ENCODE results near the gene PTX4.
A peak's percentile ranks its signal among the peaks of the same experiment; 100 is the strongest.

Gene PTX4

DNA sequence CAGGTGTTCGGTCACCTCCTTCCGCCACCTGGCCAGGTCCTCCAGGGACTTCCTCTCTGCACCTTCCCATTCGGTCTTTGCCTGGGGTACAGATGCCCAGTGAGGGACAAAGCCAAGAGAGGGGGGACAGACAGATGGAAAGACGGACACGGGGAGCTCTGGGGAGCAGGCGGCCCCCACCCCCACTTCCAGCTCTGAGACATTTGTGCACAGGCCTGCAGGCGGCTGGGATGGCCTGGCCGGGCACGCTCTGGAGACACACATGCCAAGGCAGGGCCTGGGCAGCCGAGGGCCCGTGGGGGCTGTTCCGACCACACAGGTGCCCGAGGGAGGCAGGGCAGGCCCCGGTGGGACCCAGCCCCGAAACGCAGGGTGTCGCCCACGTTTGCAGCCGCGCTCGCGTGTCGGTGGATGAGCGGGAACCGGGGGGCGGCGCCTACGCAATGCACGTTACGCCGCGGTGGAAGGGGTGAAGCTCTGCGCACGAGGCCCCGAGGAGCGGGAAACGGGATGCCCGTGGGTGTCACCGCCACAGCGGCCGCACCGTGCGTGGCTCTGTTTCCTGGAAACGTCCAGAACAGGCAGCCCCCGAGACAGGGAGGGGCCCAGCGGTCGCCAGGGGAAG, 51.9 kb downstream of the PTX4 start:
- TF ChIP-seq CTCF (IDR thresholded peaks at IDR 0.05; ENCODE audit: low read depth, low read length), result no peak
- H3K27ac ChIP-seq, result no peak overlapping the region
- no peaks in the 10 kb centered on the region for H3K9me3 ChIP-seq (ENCODE audit: severe bottlenecking)
- DNase-seq, result no peak
- no peak overlapping the region for H3K4me3 ChIP-seq (ENCODE audit: low read depth, low read length)
- H3K36me3 ChIP-seq, result no peaks in the 10 kb centered on the region
- H3K27me3 ChIP-seq (ENCODE audit: insufficient read depth, low read depth, severe bottlenecking), result no peaks in the 10 kb centered on the region

DNA sequence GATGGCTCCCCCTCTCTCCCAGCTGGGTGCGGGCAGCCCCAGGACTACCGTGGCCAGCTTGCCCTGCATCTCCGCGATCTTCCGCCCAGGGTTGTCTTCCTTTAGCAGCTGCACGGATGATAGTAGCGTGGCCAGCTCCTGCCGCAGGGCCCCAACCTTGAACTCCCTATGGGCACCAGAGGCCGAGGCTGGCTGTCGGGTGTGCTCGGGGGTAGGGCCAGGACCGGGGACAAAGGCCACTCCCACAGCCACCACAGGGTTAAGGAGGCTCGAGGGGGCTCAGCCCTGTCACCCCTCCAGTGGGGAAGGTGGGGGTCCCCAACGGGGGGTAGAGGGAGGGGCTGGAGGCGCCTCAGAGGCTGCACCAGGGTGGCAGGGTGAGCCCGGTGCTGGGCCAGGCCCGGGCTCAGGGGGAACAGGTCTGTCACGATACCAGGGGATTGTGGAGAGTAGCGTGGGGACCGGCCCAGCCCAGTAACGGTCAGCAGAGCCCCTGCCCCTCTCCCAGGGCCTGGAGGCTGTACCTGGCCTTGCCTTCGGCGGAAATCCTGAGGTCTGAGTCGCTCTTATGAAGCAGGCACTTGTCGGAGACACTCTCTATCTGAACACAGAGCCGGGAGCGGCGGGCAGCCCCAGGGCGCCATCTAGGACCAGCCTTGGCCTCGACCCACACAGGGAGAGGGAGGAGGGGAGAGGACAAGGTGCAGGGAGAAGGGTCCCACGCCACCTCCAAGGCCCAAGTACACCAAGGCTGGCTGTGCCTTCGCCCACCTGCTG, 52.6 kb downstream of the PTX4 start:
- no peak overlapping the region for H3K4me3 ChIP-seq (ENCODE audit: low read depth, low read length)
- H3K36me3 ChIP-seq, result no peaks in the 10 kb centered on the region
- no peaks in the 10 kb centered on the region for H3K9me3 ChIP-seq (ENCODE audit: severe bottlenecking)
- H3K27ac ChIP-seq, result no peak overlapping the region
- no peaks in the 10 kb centered on the region for H3K27me3 ChIP-seq (ENCODE audit: insufficient read depth, low read depth, severe bottlenecking)
- no peak for DNase-seq
- TF ChIP-seq CTCF (IDR thresholded peaks at IDR 0.05; ENCODE audit: low read depth, low read length), result 0 out of 2 replicates have a peak, but pooled peaks have one; percentile 12
